Right atrium auricular region (tissue), 2 donors: Measurements from ENCODE around the gene ASAP2. TPM values are rescaled to one million over a fixed set of nuclear protein-coding genes. Genes with fewer than 3 reads are reported as not detected.
A peak's percentile ranks its signal among the peaks of the same experiment; 100 is the strongest.

Experiments used
- DNase-seq: peaks from one replicate; pipeline ENCODE4 v3.0.0-alpha.2; 2019; ENCODE audit warnings: low spot score
- H3K27ac ChIP-seq, 2 donors: fragments of 200-600 bp; sonication (generic); 1 replicate in 1 of 2; 2 replicates in 1 of 2; pipeline ENCODE4 v1.5.1; 2016 to 2019
- H3K27me3 ChIP-seq, 2 donors: fragments of 200-600 bp; sonication (generic); one replicate each; pipeline versions ENCODE4 v1.5.1 to v1.6.0; 2017 to 2019
- H3K36me3 ChIP-seq: fragments of 200-600 bp; sonication (generic); one replicate; pipeline ENCODE4 v1.5.1; 2016
- H3K4me1 ChIP-seq, 2 donors: fragments of 200-600 bp; sonication (generic); one replicate each; pipeline versions ENCODE4 v1.5.1 to v1.6.0; 2017 to 2019
- H3K4me3 ChIP-seq, 2 donors: fragments of 200-600 bp; sonication (generic); 1 replicate in 1 of 2; 2 replicates in 1 of 2; pipeline ENCODE4 v1.5.1; 2017 to 2019; ENCODE audit warnings: mild to moderate bottlenecking in 1 of 2, moderate library complexity in 1 of 2
- H3K9me3 ChIP-seq, 2 donors: fragments of 200-600 bp; sonication (generic); one replicate each; pipeline ENCODE4 v1.5.1; 2019
- CTCF ChIP-seq, 2 donors: fragments of 200-600 bp; sonication (generic); IDR thresholded peaks; one replicate each; pipeline ENCODE4 v1.5.1; 2019; ENCODE audit warnings: antibody characterized with exemption in 2 of 2
- total RNA-seq, 2 donors: library from RNA; depleted of rRNA; stranded (reverse); fragments of >200 nt; gene quantifications; one replicate each; pipeline ENCODE4 v1.1.0, GENCODE V29; 2016

Gene ASAP2
- total RNA-seq, 2 donors from 2014 or later: 13.2 to 20.3 TPM

GRCh38 chr2:9332136-9332852 is 125.7 kb downstream of the ASAP2 start:
- Histone ChIP-seq H3K36me3 (peaks cover 8% of the 10 kb centered on the region), H3K4me1 (peaks cover 0 to 38% of the 10 kb centered on the region in 2 donors), H3K27me3 (no peaks in the 10 kb centered on the region), H3K27ac (no peak overlapping the region), H3K9me3 (no peaks in the 10 kb centered on the region), H3K4me3 (no peak overlapping the region)
- DNase-seq: no peak
- no peak for TF ChIP-seq CTCF (IDR thresholded peaks at IDR 0.05)

GRCh38 chr2:9332853-9333245 is 126.2 kb downstream of the ASAP2 start:
- Histone ChIP-seq H3K36me3 (peaks cover 8% of the 10 kb centered on the region), H3K27ac (no peak overlapping the region), H3K27me3 (no peaks in the 10 kb centered on the region), H3K4me3 (no peak overlapping the region), H3K4me1 (peaks cover 0 to 39% of the 10 kb centered on the region in 2 donors), H3K9me3 (no peaks in the 10 kb centered on the region)
- no peak for DNase-seq
- TF ChIP-seq CTCF (IDR thresholded peaks at IDR 0.05): no peak

- no peak overlapping the region for H3K4me3 ChIP-seq
- H3K27me3 ChIP-seq: no peaks in the 10 kb centered on the region
- peak; percentile 53 to 76 for TF ChIP-seq CTCF (IDR thresholded peaks at IDR 0.05)
- H3K27ac ChIP-seq: peak overlapping the region; percentile 0 to 32
- H3K36me3 ChIP-seq: peaks cover 8% of the 10 kb centered on the region
- H3K4me1 ChIP-seq: peaks cover 0 to 35% of the 10 kb centered on the region in 2 donors
- peak; percentile 74 for DNase-seq
- H3K9me3 ChIP-seq: no peaks in the 10 kb centered on the region
These were observed 127.1 kb downstream of the ASAP2 start for GRCh38 chr2:9333591-9334171.

- Histone ChIP-seq H3K27ac (no peak overlapping the region), H3K9me3 (no peaks in the 10 kb centered on the region)
These were observed 128.1 kb downstream of the ASAP2 start for GRCh38 chr2:9334761-9335160.

GRCh38 chr2:9335322-9335832 is 128.8 kb downstream of the ASAP2 start:
- H3K9me3 ChIP-seq: no peaks in the 10 kb centered on the region
- no peak overlapping the region for H3K27ac ChIP-seq
- TF ChIP-seq CTCF (IDR thresholded peaks at IDR 0.05): no peak
- no peak for DNase-seq
- no peak overlapping the region for H3K4me3 ChIP-seq
- H3K27me3 ChIP-seq: no peaks in the 10 kb centered on the region
- H3K36me3 ChIP-seq: peaks cover 8% of the 10 kb centered on the region
- peaks cover 0 to 24% of the 10 kb centered on the region in 2 donors for H3K4me1 ChIP-seq

More at GRCh38 chr2:9334761-9335160, 128.1 kb downstream of the ASAP2 start:
- no peak for TF ChIP-seq CTCF (IDR thresholded peaks at IDR 0.05)
- H3K4me3 ChIP-seq: no peak overlapping the region
- peaks cover 0 to 31% of the 10 kb centered on the region in 2 donors for H3K4me1 ChIP-seq
- DNase-seq: no peak
- H3K27me3 ChIP-seq: no peaks in the 10 kb centered on the region
- H3K36me3 ChIP-seq: peaks cover 8% of the 10 kb centered on the region
